Measurements from ENCODE around the gene AFF3. TPM values are rescaled to one million over a fixed set of nuclear protein-coding genes. Genes with fewer than 3 reads are reported as not detected.

The AFF3 gene
- total RNA-seq, 1 experiment from 2014 or later: not detected

GRCh38 chr2:99833586-99834201 lies 308.7 kb downstream of the AFF3 start:
- no TSS peak for BruUV-seq (replicated peaks)
- TF ChIP-seq CTCF (conservative IDR thresholded peaks at IDR 0.05; ENCODE audit: low read depth, low read length) (no peak), EZH2 (IDR thresholded peaks at IDR 0.05; ENCODE audit: borderline replicate concordance, low read depth, low read length, poor library complexity, severe bottlenecking) (no peak)

DNA sequence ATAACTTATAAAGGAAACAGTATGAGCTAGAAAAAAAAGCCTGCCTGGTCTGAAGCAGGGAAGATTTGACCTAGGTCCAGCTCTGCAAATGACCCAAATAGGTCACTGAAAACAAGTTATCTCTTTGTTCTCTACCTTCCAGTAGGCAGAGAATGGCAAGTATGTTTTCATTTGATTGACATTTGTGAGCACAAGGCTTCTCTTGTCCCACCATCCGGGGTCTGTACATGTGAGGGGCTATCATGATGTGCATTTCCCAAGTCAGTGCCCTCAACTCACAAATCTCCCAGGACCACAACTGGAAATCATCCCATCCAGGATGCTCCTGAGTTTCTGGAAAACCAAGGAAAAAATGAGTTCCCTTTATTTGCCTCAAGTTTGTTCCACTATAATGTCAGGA lies 309.5 kb downstream of the AFF3 start:
- Histone ChIP-seq H3K4me1 (ENCODE audit: insufficient read depth, low read length, poor library complexity, severe bottlenecking) (no peaks in the 10 kb centered on the region), H3K9me3 (ENCODE audit: low read depth, low read length, poor library complexity, severe bottlenecking) (no peaks in the 10 kb centered on the region), H3K36me3 (ENCODE audit: insufficient read depth, low read length, poor library complexity, severe bottlenecking) (no peaks in the 10 kb centered on the region), H3K27me3 (replicated peaks; ENCODE audit: insufficient read depth, low read depth, low read length, poor library complexity) (peaks cover 26% of the 10 kb centered on the region), H3K27ac (ENCODE audit: low read depth, low read length, poor library complexity, severe bottlenecking) (no peak overlapping the region), H3K4me3 (ENCODE audit: low read depth, low read length, poor library complexity, severe bottlenecking) (no peak overlapping the region)
- DNase-seq (ENCODE audit: low spot score): no peak
- no TSS peak for BruUV-seq (replicated peaks)
- intact Hi-C loops (cut with micrococcal nuclease; ENCODE audit: unreplicated experiment): no loop called here
- POLR2A ChIA-PET (ENCODE audit: low non-redundant PET): no interaction called here
- TF ChIP-seq EZH2 (IDR thresholded peaks at IDR 0.05; ENCODE audit: borderline replicate concordance, low read depth, low read length, poor library complexity, severe bottlenecking) (no peak), CTCF (conservative IDR thresholded peaks at IDR 0.05; ENCODE audit: low read depth, low read length) (no peak)
- CTCF ChIA-PET: no interaction called here

More at GRCh38 chr2:99833586-99834201, 308.7 kb downstream of the AFF3 start:
- Histone ChIP-seq H3K27me3 (replicated peaks; ENCODE audit: insufficient read depth, low read depth, low read length, poor library complexity) (peaks cover 26% of the 10 kb centered on the region), H3K4me1 (ENCODE audit: insufficient read depth, low read length, poor library complexity, severe bottlenecking) (no peaks in the 10 kb centered on the region), H3K4me3 (ENCODE audit: low read depth, low read length, poor library complexity, severe bottlenecking) (no peak overlapping the region), H3K9me3 (ENCODE audit: low read depth, low read length, poor library complexity, severe bottlenecking) (no peaks in the 10 kb centered on the region), H3K36me3 (ENCODE audit: insufficient read depth, low read length, poor library complexity, severe bottlenecking) (no peaks in the 10 kb centered on the region), H3K27ac (ENCODE audit: low read depth, low read length, poor library complexity, severe bottlenecking) (no peak overlapping the region)
- no peak for DNase-seq (ENCODE audit: low spot score)
- POLR2A ChIA-PET (ENCODE audit: low non-redundant PET): no interaction called here
- CTCF ChIA-PET: no interaction called here
- intact Hi-C loops (cut with micrococcal nuclease; ENCODE audit: unreplicated experiment): no loop called here

GRCh38 chr2:99831772-99832171 lies 310.6 kb downstream of the AFF3 start:
- intact Hi-C loops (cut with micrococcal nuclease; ENCODE audit: unreplicated experiment): no loop called here
- Histone ChIP-seq H3K27ac (ENCODE audit: low read depth, low read length, poor library complexity, severe bottlenecking) (no peak overlapping the region), H3K9me3 (ENCODE audit: low read depth, low read length, poor library complexity, severe bottlenecking) (no peaks in the 10 kb centered on the region), H3K36me3 (ENCODE audit: insufficient read depth, low read length, poor library complexity, severe bottlenecking) (no peaks in the 10 kb centered on the region), H3K4me1 (ENCODE audit: insufficient read depth, low read length, poor library complexity, severe bottlenecking) (no peaks in the 10 kb centered on the region), H3K27me3 (replicated peaks; ENCODE audit: insufficient read depth, low read depth, low read length, poor library complexity) (peaks cover 27% of the 10 kb centered on the region), H3K4me3 (ENCODE audit: low read depth, low read length, poor library complexity, severe bottlenecking) (no peak overlapping the region)
- TF ChIP-seq CTCF (conservative IDR thresholded peaks at IDR 0.05; ENCODE audit: low read depth, low read length) (no peak), EZH2 (IDR thresholded peaks at IDR 0.05; ENCODE audit: borderline replicate concordance, low read depth, low read length, poor library complexity, severe bottlenecking) (no peak)
- ChIA-PET CTCF (no interaction called here), POLR2A (ENCODE audit: low non-redundant PET) (no interaction called here)
- DNase-seq (ENCODE audit: low spot score): no peak
- BruUV-seq (replicated peaks): no TSS peak

Data from A673 (cell line).